ENCODE results near the gene TMEM170B.
"Not testable (repeated sequence)": the region's sequence is repeated elsewhere in the genome, so short reads cannot be mapped to it uniquely, and the experiment has no call there.

Gene TMEM170B

DNA sequence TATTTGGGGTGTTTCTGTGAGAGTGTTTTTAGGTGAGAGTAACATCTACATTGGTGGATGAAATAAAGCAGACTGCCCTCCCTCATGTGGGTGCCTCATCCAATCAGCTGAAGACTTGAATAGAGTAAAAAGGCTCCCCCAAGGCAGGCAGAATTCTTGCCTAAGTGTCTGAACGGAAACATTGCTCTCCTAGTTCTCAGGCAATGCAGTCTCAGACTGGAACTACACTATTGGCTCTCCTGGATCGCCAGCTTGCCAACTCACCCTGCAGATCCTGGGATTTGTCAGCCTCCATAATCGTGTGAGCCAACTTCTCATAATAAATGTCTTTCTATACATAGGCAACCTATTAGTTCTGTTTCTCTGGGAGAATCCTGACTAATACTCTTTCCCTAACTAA lies 5.5 kb upstream of the TMEM170B start:
- no peak for DNase-seq

DNA sequence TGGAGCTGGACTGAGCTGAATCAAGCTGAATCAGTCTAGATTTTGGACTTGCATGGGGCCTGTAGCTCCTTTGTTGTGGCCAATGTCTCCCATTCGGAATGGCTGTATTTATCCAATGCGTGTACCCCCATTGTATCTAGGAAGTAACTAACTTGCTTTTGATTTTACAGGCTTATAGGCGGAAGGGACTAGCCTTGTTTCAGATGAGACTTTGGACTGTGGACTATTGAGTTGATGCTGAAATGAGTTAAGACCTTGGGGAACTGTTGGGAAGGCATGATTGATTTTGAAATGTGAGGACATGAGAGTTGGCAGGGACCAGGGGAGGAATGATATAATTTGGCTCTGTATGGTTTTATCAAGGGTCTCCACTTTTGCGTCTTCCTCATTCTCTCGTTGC lies 3.0 kb upstream of the TMEM170B start:
- DNase-seq, result no peak

DNA sequence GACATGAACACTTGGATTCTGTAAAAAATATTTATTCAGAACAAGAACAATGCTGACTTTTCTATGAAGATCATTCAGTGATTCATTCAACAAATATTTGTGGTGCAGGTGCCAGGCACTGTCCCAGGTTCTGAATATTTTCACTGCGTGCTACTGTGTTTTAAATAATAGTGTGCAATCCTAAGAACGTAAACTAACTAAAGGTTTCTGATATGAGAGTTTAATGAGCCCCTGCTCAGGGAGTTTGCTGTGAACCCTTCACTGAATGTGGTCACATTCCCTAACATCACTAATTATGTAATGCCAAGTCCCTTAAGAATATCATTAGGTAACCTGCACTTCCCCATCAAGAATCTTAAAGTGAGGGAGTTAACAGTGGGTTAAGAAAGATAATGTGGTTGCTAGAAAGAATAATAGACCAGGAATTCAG lies 1.7 kb upstream of the TMEM170B start:
- DNase-seq, result no peak

GRCh38 chr6:11536795-11537194 lies 754 bp upstream of the TMEM170B start:
- no peak for DNase-seq

GRCh38 chr6:11538052-11538818 lies 686 bp downstream of the TMEM170B start:
- DNase-seq, result peak; percentile 14

- DNase-seq, result no peak
These were observed 1.4 kb downstream of the TMEM170B start for GRCh38 chr6:11538819-11539468.

DNA sequence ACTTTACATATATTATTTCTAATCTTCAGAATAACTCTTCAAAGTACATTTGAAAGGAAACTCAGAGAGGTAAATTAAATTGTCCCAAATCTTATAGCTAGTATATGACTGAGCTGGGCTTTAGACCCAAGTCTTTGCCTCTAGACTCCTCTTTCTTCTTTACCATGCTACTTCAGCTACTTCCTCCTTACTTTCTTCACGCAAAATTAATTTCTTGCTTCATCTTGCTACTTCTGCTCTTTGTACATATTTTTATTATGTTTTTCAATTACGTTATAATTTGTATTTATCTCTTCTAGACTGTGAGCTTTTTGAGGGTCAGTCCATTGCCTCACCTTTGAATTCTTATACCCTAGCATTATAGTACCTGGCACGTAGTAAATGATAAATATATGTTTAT lies 5.3 kb downstream of the TMEM170B start:
- DNase-seq, result no peak

GRCh38 chr6:11543919-11544518 lies 6.5 kb downstream of the TMEM170B start:
- no peak for DNase-seq

DNA sequence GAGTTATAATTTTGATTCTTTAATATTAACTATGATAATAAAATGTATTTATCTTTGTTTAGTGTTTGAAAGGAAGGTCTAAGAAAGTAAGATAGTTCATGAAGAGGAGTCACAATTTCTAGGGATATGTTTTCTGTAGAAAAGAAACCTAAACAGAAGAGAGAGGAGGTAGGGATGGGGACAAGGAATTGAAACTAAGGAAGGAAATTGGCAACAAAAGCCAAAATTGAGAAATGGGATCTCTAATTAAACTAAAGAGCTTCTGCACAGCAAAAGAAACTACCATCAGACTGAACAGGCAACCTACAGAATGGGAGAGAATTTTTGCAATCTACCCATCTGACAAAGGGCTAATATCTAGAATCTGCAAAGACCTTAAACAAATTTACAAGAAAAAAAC lies 10.3 kb downstream of the TMEM170B start:
- not testable (repeated sequence) for DNase-seq

- DNase-seq, result not testable (repeated sequence)
These were observed 11.0 kb downstream of the TMEM170B start for GRCh38 chr6:11548578-11548977.

DNA sequence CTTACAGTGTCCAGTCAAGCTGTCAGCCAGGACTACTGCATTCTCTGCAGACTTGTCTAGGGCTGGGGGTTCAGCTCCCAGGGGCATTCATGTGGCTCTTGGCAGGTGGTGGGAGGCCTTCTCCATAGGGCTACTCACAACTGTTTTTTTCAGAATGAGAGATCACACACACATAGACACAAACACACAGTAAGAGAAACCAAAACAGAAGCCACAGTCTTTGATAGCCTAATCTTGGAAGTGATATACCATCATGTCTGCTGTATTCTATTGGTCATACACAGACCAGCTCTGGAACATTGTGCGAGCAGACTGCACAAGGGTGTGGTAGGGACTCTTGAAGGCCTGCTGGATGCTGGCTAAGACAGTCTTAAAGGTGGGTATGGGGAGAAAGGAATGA lies 13.5 kb downstream of the TMEM170B start:
- DNase-seq, result no peak

- DNase-seq, result no peak
These were observed 14.9 kb downstream of the TMEM170B start for GRCh38 chr6:11552442-11552841.

DNA sequence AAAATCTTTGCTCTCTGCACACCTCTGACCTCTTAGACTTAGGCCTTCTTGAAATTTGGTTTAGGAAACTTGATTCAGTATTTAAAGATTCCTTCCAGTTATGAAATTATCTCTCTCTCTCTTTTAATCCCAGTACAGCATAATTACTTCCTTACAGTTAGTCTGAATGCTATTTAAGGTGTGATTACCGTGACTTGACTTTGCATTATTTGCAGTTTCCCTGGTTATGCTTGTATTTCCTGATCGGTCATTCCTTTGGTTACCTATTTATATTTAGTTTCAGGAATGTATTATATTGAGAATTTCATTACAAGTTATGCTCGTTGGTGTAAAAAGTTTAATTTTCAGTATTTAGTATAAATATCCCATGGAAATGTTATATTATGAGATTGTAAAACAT lies 16.3 kb downstream of the TMEM170B start:
- no peak for DNase-seq

GRCh38 chr6:11556309-11556708 lies 18.8 kb downstream of the TMEM170B start:
- DNase-seq, result no peak

GRCh38 chr6:11563793-11564192 lies 26.2 kb downstream of the TMEM170B start:
- DNase-seq, result no peak

GRCh38 chr6:11566609-11567008 lies 29.1 kb downstream of the TMEM170B start:
- no peak for DNase-seq

GRCh38 chr6:11571073-11571472 lies 33.5 kb downstream of the TMEM170B start:
- no peak for DNase-seq

DNA sequence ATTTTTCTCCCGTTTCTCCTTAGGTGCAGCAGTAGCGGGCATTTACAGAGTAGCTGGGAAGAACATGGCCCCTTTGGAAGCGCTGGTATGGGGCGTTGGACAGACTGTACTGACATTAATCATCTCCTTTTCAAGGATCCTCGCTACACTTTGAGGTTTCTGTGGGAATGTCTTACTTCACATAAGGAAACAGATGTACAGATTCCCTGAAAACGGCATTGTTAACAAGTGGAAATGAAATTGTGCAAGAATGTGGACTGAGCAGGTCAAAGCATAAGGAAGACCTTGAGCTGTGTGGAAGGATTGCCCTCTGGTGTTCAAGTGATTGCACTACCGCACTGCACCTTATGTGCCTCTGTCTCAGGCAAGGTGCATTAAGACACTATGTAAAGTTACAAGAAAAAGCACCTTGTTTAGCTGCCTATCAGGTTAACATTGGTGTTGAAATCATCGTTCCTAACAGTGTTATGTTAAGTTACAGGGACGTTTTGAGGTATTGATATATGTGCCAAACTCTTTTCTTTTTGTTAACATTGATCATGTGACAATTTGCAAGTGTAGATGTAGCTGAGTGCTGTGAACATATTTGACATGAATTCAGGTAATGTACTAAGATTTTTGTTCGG lies 38.0 kb downstream of the TMEM170B start:
- DNase-seq, result peak; percentile 56

DNA sequence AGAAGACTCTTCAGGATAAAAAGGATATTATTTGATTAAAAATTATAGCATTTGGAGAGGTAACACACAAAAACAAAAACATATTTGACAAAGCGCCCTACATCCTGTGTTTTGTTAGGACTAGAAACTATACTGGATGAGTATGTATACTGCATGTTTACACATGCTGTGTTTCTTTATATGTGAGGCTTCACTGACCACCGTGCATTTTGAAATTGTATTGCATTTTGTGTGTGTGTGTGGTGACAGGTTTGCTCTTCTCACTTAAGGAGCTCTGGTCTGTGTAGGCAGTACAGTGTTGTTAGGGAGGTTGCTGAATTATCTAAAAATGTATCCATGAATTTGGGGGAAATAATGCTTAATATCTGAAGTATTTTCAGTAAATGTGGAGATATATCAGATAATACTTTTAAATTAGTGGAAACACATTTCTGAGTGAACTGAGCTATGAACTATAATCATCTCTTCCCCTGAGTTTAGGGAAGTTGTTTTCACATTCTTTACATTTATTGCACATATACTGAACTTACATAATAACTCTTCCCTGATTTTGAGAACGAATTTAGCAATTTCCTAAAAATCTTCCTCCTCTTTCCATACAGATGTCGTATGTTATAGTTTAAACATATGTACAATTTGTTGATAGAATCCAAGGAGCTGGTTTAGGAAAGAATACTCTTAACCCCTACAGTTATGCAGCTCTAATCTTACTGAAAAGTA lies 43.3 kb downstream of the TMEM170B start:
- no peak for DNase-seq

DNA sequence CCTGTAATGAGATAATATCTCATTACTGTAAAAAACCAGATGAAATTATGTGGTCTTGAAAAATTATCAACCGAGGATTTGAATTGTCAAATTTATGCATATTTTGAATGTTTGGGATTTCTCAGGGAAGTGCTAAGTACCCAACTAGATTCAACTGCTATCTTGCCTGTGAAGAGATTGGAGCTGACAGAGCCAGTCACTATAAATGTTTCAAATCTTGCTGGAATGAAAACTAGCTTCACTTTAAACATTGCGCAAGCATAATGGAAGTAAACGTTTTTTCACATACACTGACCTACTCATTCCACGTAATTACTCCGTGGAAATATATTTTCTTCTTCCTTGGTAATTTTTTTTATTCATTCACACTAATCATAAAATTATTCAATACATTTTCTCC lies 46.7 kb downstream of the TMEM170B start:
- no peak for DNase-seq

DNA sequence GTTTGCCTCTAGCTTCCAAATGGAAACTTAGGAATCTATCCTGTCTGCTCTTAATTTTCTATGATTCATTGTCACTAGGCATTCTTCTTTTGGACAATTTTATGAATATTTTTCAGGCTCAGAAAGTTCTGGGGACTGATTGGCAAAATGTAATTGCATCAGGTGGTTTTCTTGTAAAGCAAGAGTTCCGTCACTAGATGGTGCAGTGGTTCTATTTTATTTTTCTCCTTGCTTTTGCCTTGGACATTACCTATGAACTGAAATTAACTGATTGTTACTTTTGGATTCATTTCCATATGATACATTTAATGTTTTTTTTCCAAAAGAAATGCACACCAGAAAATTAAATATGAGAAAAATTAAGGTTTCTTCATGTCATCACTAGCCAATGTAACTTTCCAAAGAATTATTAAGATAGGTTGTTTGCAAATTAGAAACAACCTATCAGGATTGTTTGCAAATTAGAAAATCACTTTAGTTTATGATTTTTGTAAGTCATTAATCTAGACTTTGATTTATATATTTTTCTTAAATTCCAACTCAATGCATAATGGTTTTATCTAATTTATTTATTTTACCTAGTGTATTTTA lies 48.0 kb downstream of the TMEM170B start:
- peak; percentile 15 for DNase-seq

DNA sequence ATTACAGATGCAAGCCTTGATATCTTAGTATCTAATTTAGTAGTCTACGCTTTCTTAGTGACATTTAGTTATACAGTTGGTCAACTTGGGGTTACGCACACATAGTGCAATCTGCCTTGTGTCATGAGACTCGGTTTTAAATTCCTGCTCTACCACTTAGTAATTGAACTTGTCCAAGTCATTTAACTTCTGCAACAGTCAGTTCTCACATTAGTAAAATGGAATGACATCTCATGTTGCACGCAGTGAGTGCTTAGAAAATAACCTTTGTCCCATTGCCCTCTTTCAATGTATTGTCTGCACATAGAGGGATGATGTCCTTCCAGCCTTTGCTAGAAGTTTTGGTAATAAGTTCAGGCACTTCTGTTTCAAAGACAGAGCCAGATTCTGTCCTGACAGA lies 48.6 kb downstream of the TMEM170B start:
- no peak for DNase-seq

DNA sequence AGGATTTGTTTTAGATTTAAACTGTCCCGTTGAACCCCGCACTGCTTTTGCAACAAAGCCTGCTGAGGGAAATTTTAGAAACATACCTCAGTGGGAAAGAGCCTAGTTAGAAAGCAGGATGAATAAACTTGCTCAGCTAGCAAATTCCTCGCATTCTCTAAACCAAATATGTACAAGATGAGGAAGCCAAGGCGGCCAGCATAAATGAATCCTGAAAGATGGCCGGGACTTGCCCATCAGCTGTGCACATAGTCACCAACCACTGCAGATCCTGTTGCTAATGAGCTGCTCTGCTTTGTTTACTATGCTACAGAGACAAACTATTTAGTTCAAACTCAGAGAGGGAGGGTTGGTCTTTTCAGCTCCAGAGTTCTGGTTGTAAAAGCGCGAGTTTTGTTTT lies 49.0 kb downstream of the TMEM170B start:
- DNase-seq, result no peak

Data from NCI-H1105 (cell line).